ENCODE results near the gene SLC7A7. TPM values are rescaled to one million over a fixed set of nuclear protein-coding genes. Genes with fewer than 3 reads are reported as not detected.
"Not testable (repeated sequence)": the region's sequence is repeated elsewhere in the genome, so short reads cannot be mapped to it uniquely, and the experiment has no call there.

SLC7A7 gene
- total RNA-seq, 1 donor from 2014 or later, result 7.6 TPM

DNA sequence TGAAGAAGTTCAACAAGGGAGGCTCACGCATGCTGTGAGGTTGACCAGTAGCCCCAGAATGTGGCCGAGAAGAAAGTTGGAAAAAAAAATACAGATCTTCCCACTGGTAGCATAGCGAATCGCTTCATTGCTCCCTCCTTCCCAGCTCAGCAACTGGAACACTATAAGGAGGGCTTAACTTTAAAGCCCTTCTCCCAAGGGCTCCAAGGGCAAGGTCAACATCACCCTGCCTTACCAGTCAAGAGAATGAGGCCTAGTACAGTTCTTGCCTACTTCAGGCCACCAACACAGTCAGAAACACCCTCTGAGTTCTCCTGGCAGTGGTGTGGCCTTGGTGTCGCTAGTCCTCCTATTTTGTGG lies 34.3 kb downstream of the SLC7A7 start:
- peak overlapping the region; percentile 2 to 37 for H3K27ac ChIP-seq

DNA sequence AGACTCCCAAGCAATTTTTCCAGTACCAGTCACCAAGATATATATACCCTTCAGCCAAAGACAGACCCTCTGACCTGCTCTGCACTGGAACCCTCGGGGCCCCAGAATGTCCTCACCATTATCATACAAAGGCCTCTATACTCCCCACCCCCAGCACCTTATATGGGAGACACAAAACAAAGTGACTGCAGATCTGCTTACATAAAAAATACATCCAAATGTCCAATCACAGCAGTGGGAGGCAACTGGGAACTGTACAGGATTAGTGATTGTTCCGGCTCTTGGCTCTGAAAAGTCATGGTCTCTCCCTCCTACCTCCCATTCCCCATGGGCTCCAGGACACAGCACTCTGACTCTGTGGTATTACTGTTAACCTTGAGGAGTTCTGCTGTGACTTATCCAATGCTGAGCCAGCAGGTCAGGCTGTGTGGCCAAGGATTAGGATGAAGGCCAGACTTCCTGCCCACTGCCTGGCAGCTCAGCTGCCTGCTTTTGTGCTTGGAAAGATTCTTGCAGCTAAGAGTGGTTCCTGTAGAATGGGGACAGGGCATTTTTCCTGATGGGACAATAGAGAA lies 35.0 kb downstream of the SLC7A7 start:
- DNase-seq (ENCODE audit: low spot score in 2 of 2), result no peak
- no peaks in the 10 kb centered on the region for H3K9me3 ChIP-seq
- H3K27ac ChIP-seq, result no peak overlapping the region
- H3K27me3 ChIP-seq, result no peaks in the 10 kb centered on the region
- no peak overlapping the region for H3K4me3 ChIP-seq
- H3K36me3 ChIP-seq, result peaks cover 0 to 5% of the 10 kb centered on the region in 2 donors
- intact Hi-C loops (cut with DNase I), result no loop called here
- TF ChIP-seq, protein P1, sequence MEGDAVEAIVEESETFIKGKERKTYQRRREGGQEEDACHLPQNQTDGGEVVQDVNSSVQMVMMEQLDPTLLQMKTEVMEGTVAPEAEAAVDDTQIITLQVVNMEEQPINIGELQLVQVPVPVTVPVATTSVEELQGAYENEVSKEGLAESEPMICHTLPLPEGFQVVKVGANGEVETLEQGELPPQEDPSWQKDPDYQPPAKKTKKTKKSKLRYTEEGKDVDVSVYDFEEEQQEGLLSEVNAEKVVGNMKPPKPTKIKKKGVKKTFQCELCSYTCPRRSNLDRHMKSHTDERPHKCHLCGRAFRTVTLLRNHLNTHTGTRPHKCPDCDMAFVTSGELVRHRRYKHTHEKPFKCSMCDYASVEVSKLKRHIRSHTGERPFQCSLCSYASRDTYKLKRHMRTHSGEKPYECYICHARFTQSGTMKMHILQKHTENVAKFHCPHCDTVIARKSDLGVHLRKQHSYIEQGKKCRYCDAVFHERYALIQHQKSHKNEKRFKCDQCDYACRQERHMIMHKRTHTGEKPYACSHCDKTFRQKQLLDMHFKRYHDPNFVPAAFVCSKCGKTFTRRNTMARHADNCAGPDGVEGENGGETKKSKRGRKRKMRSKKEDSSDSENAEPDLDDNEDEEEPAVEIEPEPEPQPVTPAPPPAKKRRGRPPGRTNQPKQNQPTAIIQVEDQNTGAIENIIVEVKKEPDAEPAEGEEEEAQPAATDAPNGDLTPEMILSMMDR (IDR thresholded peaks at IDR 0.05), result no peak
- H3K4me1 ChIP-seq, result no peaks in the 10 kb centered on the region

More for the DNA sequence above, 34.3 kb downstream of the SLC7A7 start:
- Histone ChIP-seq H3K9me3 (no peaks in the 10 kb centered on the region), H3K4me1 (no peaks in the 10 kb centered on the region), H3K4me3 (no peak overlapping the region), H3K36me3 (no peaks in the 10 kb centered on the region), H3K27me3 (no peaks in the 10 kb centered on the region)
- no peak for DNase-seq (ENCODE audit: low spot score in 2 of 2)
- intact Hi-C loops (cut with DNase I), result no loop called here
- TF ChIP-seq, protein P1 (IDR thresholded peaks at IDR 0.05), result no peak

DNA sequence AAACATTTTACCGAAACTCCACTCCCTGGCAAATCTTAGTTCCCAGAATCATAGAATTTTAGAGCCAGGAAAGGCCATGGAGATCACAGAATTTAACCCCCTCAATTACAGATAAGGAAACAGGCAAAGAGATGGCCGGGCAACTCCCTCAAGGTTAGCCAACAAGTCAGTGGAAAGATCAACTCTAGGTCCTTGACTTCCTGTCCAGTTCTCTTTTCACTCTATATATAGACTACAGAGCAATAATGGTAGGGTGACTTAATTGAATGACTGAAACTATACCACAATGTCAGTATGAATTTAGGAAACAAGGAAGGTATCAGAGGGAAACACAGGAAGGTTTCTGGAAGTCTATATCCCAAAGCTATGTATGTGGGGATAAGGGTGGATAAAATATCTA lies 37.2 kb downstream of the SLC7A7 start:
- TF ChIP-seq, protein P1 (IDR thresholded peaks at IDR 0.05), result no peak
- Histone ChIP-seq H3K4me3 (no peak overlapping the region), H3K27me3 (no peaks in the 10 kb centered on the region), H3K36me3 (peaks cover 3 to 11% of the 10 kb centered on the region in 2 donors), H3K9me3 (no peaks in the 10 kb centered on the region), H3K4me1 (no peaks in the 10 kb centered on the region), H3K27ac (no peak overlapping the region)
- intact Hi-C loops (cut with DNase I), result no loop called here
- no peak for DNase-seq (ENCODE audit: low spot score in 2 of 2)

DNA sequence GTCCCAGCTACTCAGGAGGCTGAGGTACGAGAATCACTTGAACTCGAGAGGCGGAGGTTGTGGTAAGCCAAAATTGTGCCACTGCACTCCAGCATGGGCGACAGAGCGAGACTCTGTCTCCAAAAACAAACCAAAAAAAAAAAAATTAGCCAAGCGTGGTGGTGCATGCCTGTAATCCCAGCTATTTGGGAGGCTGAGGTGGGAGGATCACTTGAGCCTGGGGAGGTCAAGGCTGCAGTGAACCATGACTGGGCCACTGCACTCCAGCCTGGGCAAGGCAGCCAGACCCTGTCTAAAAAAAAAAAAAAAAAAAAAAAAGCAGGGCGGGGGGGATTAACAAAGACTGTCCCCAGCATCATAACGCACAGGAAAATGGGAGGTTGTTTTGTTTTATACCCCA lies 38.4 kb downstream of the SLC7A7 start:
- H3K27ac ChIP-seq; H3K27me3 ChIP-seq; H3K4me3 ChIP-seq; H3K9me3 ChIP-seq; intact Hi-C loops (cut with DNase I); DNase-seq (ENCODE audit: low spot score in 2 of 2); H3K4me1 ChIP-seq: not testable (repeated sequence)
- peaks cover 10 to 24% of the 10 kb centered on the region in 2 donors for H3K36me3 ChIP-seq

DNA sequence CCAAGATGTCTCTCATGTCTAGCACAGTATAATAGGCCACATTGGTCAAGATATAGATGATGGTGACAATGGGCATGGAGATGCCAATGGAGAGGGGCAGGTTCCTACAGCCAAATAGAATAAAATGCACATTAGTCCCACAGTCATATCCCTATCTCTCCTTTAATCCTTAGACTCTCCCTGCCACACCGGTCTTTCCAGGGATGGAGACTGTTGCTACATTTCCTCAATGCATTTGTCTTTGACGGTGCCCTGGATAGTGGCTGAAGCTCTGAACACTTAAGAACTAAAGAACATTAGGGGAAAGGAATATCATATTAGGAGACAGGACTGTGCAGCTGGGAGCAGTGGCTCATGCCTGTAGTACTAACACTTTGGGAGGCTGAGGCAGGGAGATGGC lies 39.0 kb downstream of the SLC7A7 start:
- peaks cover 16 to 30% of the 10 kb centered on the region in 2 donors for H3K36me3 ChIP-seq
- H3K4me3 ChIP-seq, result no peak overlapping the region
- H3K4me1 ChIP-seq, result no peaks in the 10 kb centered on the region
- no peaks in the 10 kb centered on the region for H3K9me3 ChIP-seq
- no peak overlapping the region for H3K27ac ChIP-seq
- intact Hi-C loops (cut with DNase I), result no loop called here
- H3K27me3 ChIP-seq, result no peaks in the 10 kb centered on the region
- TF ChIP-seq, protein P1 (IDR thresholded peaks at IDR 0.05), result no peak
- DNase-seq (ENCODE audit: low spot score in 2 of 2), result no peak

DNA sequence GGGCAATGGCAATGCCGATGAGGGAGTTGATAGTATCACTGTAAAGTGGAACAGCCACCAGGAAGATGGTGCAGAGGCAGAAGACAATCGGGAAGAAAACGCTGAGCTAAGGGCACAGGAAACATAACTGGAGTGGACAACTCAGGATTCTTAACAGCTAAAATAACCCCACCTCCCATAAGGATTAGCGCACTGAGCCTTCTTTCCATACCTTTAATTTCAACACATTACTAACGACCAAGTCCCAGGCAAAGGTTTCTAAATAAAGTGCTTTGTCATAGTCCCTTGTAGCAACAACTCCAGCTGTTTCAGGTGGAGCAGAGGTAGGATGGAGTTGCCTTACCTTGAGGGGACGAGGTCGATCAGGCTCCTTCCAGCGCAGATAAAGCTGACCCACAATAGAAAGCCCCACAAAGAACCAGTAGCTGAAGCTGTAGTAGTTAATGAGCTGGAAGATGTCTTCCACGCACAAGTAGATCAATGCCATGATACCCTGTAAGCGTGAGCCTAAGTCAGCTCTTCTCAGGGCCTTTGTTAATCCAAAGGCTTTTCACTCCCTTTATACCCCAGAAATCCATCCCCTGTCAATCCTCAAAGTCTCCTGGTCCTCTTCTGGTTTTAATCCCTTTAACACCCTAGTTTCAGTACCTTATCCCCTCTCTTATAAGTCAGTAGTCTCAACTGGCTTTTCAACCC lies 41.1 kb downstream of the SLC7A7 start:
- Histone ChIP-seq H3K36me3 (peaks cover 34 to 51% of the 10 kb centered on the region in 2 donors), H3K27ac (no peak overlapping the region), H3K4me3 (no peak overlapping the region)

More for the DNA sequence above, 41.1 kb downstream of the SLC7A7 start:
- no peak for DNase-seq (ENCODE audit: low spot score in 2 of 2)
- intact Hi-C loops (cut with DNase I), result no loop called here
- no peaks in the 10 kb centered on the region for H3K4me1 ChIP-seq
- H3K27me3 ChIP-seq, result no peaks in the 10 kb centered on the region
- TF ChIP-seq, protein P1 (IDR thresholded peaks at IDR 0.05), result no peak
- H3K9me3 ChIP-seq, result no peaks in the 10 kb centered on the region

All from ascending aorta (tissue), 2 donors.